ENCODE results near the gene LSR.

Gene LSR, protein sequence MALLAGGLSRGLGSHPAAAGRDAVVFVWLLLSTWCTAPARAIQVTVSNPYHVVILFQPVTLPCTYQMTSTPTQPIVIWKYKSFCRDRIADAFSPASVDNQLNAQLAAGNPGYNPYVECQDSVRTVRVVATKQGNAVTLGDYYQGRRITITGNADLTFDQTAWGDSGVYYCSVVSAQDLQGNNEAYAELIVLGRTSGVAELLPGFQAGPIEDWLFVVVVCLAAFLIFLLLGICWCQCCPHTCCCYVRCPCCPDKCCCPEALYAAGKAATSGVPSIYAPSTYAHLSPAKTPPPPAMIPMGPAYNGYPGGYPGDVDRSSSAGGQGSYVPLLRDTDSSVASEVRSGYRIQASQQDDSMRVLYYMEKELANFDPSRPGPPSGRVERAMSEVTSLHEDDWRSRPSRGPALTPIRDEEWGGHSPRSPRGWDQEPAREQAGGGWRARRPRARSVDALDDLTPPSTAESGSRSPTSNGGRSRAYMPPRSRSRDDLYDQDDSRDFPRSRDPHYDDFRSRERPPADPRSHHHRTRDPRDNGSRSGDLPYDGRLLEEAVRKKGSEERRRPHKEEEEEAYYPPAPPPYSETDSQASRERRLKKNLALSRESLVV

GRCh38 chr19:35248310-35249145 lies at the start of gene LSR:
Gene LSR, plus strand, starts transcription at chr19:35249002. Its CDS starts 21 bp downstream, at chr19:35249023.
- DNase-seq, result no peak

GRCh38 chr19:35199481-35199880 lies 49.3 kb upstream of the LSR start:
- no peak for DNase-seq

GRCh38 chr19:35202722-35203688 lies 45.8 kb upstream of the LSR start:
- no peak for DNase-seq

GRCh38 chr19:35204799-35205732 lies 43.7 kb upstream of the LSR start:
- DNase-seq, result peak; percentile 83

GRCh38 chr19:35205733-35206323 lies 43.0 kb upstream of the LSR start:
- no peak for DNase-seq

DNA sequence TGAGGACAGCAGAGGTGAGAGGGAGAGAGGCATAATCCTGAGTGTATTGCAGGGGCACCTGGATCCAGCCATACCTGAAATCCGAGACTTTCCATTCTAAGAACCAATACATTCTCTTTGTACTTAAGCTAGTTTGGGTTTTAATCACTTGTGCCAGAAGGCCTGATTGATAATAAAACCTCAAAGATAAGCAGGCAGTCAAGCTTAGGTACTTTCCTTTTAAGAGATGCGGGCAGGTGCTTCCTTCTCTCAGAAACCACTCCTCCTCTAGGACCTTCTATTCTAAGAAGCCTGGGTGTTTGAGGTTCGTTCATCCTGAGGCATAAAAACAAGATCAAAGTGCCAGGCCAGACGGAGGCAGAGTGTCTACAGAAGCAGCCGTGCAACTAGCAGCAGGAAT lies 42.4 kb upstream of the LSR start:
- no peak for DNase-seq

DNA sequence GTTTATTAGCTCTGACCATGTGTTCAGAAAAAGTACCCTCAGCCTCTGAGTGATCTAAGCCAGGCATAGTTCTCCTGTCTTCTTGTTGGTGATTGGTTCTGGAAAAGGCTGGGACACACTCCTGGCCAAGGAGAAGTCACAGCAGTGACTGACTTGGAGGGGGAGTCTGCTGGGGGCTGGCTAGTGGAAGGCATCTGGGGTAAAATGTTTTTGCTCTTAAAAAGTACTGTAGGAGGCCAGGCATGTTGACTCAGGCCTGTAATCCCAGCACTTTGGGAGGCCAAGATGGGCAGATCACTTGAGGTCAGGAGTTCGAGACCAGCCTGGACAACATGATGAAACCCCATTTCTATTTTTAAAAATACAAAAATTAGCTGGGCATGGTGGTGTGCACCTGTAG lies 41.9 kb upstream of the LSR start:
- DNase-seq, result no peak

DNA sequence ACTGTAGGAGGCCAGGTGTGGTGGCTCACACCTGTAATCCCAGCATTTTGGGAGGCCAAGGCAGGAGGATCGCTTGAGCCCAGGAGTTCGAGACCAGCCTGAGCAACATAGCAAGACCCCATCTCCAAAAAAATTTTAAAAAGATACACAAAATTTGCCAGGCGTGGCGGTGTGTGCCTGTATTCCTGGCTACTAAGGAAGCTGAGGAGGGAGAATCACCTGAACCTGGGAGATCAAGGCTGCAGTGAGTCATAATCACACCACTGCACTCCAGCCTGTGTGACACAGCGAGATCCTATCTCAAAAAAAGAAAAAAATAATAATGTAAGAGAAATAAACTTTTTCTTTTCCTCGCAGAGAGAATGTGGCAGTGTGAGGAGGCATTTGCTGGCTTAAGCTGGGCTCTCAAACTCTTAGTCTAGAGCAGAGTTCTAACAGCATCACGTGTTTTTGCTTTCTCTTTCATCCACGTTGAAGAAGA lies 41.4 kb upstream of the LSR start:
- DNase-seq, result no peak

DNA sequence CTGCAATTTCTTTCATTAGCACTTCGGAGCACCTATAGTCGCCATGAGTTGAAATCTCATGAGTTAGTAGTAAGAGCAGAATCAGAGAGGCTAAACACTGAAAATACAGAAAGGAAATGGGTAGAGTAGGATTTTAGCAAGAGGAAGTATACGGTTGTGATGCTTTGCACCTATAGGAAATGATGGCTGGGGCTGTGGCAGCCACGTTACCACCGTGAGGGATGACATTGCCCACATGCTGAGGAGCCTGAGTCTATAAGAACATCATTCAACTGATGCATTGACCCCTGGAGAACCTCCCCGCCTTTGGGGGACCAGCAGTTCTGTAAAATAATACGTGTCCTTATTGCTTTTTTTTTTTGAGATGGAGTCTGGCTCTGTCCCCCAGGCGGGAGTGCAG lies 40.7 kb upstream of the LSR start:
- DNase-seq, result no peak

DNA sequence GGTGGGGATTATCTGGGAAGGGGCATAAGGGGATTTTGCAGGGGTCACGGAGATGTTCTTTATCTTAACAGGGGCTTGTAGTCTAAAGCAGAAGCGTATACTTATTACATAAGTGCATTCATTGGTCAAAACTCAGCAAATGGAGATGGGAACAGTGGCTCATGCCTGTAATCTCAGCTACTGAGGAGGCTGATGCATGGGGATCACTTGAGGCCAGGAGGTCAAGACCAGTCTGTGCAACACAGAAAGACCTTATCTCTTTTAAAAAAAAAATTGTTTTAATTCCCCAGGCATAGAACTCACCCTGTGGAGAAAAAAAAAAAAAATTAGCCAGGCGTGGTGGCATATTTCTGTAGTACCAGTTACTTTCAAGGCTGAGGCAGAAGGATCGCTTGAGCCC lies 39.2 kb upstream of the LSR start:
- DNase-seq, result no peak

- DNase-seq, result no peak
These were observed 37.1 kb upstream of the LSR start for GRCh38 chr19:35211545-35212230.

- no peak for DNase-seq
These were observed 36.6 kb upstream of the LSR start for GRCh38 chr19:35212241-35212640.

DNA sequence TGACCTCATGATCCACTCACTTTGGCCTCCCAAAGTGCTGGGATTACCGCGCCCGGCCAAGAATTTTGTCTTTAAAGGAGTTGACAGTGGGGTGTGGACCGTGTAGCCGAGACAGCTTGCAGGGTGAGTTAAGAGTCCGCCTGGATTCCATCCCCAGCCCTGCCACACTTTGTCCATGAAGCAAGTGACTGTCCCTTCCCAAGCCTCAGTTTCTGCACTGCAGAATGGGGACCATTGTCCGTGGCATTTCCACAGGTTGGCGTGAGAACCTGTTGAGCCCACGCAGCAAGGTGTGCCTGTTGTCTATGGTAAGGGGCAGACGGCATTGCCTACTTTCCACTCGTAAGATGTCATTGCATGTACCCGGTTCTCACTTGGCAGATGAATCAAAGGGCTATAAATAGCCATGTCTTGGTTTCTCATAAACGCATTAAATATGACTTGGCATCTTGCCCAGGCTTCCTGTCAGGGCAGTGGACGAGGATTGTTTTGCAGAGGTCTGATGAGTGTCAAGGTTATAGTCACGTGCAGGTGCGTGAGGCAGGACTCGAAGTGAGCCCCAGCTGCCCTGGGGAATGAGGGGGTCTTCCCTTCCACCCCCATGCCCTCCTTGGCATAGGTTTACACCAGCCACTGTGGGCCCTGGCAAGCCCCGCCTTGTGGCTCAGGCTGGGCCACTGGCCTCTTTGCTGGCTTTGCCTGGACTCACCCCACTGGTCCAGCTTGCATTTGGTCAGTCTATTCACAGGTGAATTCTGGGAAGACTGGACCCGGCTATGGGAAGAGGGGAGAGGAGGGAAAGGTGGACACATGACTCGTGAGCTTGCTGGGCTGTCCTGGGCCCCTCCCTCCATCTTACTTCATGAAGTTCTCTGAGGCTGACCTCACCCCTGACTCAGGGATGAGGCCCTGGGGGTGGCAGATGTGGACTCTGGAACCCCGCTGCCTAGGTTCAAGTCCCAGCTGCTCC lies 34.9 kb upstream of the LSR start:
- peak; percentile 96 for DNase-seq

- DNase-seq, result no peak
These were observed 33.9 kb upstream of the LSR start for GRCh38 chr19:35214766-35215422.

DNA sequence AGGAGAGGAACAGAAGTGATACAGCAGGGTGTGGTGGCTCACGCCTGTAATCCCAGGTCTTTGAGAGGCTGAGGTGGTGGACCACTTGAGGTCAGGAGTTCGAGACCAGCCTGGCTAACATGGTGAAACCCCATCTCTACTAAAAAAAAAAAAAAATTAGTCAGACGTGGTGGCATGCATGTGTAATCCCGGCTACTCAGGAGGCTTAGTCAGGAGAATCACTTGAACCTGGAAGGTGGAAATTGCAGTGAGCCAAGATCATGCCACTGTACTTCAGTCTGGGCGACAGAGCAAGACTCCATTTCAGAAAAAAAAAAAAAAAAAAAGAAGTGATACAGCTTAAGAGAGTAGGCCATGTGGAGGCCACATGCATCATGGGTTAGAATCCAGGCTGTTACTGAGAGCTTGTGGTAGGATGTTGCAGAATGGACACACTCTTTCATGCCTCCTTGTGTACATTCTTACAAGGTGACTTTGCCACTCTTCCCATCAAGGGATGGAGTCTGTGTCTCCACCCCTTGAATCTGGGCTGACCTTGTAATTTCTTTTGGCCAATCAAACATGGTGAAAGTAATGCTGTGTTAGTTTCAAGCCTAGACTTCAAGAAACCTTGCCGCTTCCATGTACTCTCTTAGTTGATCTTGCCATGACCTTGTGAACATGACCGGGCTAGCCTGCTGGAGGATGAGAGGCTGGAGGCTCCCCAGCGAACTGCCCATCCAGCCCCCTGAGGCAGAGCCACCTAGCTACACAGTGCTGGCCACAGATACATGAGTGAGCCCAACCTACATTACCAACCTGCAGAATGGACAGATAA lies 32.6 kb upstream of the LSR start:
- no peak for DNase-seq

- peak; percentile 89 for DNase-seq
These were observed 31.8 kb upstream of the LSR start for GRCh38 chr19:35216833-35217648.

- no peak for DNase-seq
These were observed 31.2 kb upstream of the LSR start for GRCh38 chr19:35217649-35217990.
